Germinal center (tissue), 1 donor: Measurements from ENCODE around the gene RAD51B.
"Not testable (repeated sequence)": the region's sequence is repeated elsewhere in the genome, so short reads cannot be mapped to it uniquely, and the experiment has no call there.

Source experiments
- DNase-seq: peaks from one replicate; pipeline ENCODE4 v3.0.0; 2012; ENCODE audit warnings: mixed read lengths, low spot score

The RAD51B gene

DNA sequence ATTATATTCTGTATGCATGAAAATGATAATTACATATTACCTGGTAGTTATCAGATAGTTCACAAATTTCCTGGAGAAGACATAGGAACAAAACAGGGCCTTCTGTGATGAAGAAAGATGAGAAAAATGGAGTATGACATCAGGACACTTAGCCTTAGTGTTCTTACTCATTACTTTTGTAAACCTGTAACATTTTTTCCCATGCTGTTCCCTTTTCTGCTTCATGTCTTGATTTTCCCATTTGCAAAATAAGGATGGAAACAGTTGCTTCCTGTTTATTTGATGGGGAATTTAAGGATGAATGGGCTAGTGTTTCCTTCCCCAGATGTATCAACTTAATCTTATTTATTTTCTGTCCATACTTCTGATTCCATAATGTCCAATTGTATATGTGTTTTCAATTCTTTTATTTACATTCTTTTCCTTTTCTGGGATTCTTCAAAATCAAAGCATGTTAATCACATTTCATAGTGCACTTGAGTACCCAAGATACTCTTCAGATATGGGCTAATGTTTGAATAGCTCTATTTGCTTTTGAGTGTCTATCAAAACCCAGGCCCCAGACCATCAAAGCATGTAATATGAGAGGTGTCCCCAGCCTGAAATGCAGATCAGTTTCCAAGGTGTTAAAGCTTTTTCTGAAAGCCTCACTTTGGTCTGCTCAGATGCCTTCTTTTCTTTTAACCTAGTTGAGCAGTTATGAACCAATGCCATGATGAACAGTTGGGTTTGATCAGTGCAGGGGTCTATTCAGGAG, 260.5 kb downstream of the RAD51B start:
- DNase-seq: no peak

- no peak for DNase-seq
These were observed 261.9 kb downstream of the RAD51B start for GRCh38 chr14:68081489-68081888.

GRCh38 chr14:68082698-68083291, 263.2 kb downstream of the RAD51B start:
- no peak for DNase-seq

GRCh38 chr14:68084256-68084655, 264.7 kb downstream of the RAD51B start:
- no peak for DNase-seq

DNA sequence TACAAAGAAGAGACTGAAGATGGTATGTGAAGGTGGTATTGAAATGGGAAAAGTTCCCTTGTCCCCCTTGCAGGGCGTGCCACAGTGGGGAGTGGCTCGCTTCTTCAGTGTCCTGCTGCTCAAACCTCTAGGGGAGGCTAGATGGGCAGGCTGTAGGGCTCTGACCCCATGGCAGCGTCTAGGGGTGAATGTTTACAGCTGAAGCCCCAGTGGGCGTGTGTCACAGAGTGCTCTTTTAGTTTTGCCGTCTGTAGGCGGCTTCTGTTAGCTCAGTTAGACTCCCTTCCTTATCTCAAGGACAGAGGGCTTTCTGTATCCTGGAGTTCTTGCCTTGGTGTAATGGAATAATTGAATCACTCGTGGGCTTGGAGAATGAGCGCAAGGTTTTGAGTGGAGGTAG, 266.2 kb downstream of the RAD51B start:
- DNase-seq: no peak

GRCh38 chr14:68088451-68088854, 268.9 kb downstream of the RAD51B start:
- no peak for DNase-seq

- DNase-seq: no peak
These were observed 269.7 kb downstream of the RAD51B start for GRCh38 chr14:68089146-68089731.

DNA sequence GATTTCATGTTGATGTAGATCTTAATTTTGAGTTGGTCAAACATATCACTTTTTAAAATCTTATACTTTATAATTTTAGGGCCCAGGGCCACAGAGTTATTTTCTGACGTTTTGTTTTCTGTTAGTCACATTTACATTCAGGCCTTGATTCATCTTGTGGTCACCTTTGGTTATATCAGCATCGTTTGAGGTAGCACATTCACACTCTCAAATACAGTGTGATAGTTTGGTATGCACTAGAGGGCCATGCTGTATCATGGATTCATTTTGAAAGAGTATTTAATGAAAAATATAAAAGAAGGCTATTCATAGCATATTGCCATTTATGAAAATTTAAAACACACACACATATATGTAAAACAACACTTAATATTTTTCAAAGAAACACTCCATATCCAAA, 274.6 kb downstream of the RAD51B start:
- DNase-seq: no peak

GRCh38 chr14:68094752-68095151, 275.2 kb downstream of the RAD51B start:
- no peak for DNase-seq

GRCh38 chr14:68097727-68098126, 278.1 kb downstream of the RAD51B start:
- DNase-seq: no peak

DNA sequence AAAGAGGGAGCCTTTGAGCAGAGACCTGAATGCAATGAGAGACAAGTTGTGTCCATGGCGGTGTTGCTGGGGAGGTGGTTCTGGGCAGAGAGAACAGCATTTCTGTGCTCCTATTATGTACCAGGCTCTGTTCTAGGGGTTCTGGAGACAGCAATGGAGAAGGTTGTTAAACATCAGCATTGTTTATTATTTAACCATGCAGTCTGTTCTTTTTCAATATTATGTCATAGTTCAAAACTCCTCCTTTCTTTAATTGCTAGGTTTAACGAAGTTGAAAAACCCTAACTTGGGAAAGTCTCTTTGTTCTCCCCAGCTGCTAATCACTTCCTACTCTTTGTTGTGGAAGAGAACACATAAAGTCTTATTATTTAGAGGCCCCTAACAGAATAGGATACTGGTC, 279.3 kb downstream of the RAD51B start:
- DNase-seq: no peak

- no peak for DNase-seq
These were observed 280.0 kb downstream of the RAD51B start for GRCh38 chr14:68099495-68100045.

DNA sequence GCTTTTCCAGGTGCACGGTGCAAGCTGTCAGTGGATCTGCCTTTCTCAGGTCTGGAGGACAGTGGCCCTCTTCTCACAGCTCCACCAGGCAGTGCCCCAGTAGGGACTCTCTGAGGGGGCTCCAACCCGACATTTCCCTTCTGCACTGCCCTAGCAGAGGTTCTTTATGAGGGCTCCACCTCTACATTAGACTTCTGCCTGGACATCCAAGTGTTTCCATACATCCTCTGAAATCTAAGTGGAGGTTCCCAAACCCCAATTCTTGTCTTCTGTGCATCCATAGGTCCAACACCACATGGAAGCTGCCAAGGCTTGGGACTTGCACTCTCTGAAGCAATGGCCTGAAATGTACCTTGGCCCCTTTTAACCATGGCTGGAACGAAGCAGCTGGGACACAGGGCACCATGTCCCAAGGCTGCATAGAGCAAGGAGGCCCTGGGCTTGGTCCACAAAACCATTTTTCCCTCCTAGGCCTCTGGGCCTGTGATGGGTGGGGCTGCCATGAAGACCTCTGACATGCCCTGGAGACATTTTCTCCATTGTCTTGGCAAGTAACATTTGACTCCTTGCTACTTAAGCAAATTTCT, 282.2 kb downstream of the RAD51B start:
- DNase-seq: not testable (repeated sequence)

- no peak for DNase-seq
These were observed 284.3 kb downstream of the RAD51B start for GRCh38 chr14:68103853-68104252.

DNA sequence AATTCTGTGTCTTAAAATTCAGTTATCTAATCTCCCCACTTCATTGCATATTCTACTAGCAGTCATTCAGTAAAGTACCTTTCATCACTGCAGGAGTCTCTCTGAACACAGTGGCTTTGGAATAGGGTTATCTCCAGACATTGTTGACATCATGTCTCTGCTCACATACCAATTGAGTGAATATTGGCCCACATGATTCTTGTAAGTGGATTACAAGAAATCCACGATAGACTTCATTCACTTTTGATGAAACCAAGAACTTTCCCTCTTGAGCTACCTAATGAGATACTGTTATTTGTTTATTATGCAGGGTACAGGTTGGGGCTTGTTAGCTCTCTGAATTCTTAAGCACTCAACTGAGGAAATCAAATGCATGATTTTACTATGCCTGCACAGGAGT, 284.9 kb downstream of the RAD51B start:
- no peak for DNase-seq

DNA sequence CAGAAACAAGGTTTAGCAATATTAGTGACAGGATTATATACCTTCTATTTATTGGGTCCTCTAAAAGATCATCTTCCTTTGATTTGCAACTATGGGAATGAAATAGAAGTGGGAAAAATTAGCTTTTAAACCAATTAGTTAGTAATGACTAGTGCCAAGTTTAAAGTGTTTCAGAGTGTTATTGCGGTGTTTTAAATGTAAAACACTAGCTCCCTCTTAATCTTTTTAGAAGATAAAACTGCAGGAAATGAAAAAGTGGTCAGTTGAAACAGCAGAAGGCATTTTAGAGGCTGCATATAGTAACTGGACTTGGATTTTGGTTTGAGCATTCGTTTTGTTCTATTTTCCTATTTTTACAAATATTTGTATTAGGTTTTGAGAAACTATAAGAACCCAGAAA, 286.2 kb downstream of the RAD51B start:
- DNase-seq: no peak

DNA sequence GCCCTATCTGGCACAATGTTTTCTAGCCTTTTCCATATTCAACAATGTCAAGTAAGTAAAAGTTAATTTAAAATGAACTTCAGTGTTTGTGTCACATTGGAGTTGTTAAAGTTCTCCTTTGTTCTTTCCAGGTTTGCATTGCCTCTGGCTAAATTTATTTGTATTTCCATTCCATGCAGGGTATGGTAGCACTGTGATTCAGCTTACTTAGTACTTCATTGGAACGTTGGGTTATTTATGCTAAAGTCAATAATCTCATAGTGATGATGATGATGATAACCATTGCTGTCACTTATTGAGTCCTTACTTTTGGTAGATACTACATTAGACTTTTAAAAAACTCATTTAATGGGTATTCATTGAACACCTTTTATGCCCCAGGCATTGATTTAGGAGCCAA, 286.9 kb downstream of the RAD51B start:
- DNase-seq: no peak

GRCh38 chr14:68106905-68107304, 287.3 kb downstream of the RAD51B start:
- DNase-seq: no peak

DNA sequence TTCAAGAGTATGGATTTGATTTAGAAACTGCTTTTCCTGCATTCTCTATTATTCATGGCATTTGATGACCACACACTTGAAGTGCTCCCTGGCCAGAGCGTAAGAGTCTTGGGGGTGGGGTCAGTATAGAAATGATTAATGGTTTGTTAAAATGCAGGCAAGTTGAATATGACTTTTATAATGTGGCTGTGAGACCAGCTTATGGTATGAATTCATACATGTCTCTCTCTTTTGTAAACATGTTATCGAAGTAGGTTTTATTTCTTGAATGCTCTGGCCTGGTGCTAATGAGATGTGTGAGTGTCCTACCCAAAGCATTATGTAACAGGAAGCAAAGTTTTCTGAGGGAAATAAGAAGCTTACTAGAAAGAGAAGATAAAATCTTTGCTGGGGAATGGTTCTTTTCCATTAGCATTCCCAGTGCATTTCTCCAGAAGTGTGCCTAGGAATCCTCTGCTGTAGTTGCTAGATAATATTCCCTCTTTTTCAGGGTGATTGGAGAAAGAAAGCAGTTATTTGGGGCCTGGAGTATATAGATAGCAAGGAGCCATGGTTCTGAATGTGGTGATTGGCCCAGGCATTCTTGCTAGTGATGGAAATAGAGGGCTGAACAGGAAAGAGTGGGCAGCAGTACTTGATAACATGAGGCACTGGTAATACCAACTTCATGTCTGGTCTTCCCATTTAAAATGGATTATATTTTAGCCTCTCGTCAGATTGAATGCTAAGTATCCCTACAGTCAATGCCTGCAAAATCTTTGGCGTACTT, 289.7 kb downstream of the RAD51B start:
- no peak for DNase-seq

- no peak for DNase-seq
These were observed 291.7 kb downstream of the RAD51B start for GRCh38 chr14:68111097-68111852.

GRCh38 chr14:68111853-68112270, 292.3 kb downstream of the RAD51B start:
- DNase-seq: no peak
